Transverse colon (tissue), 4 donors: ENCODE data around the gene FBXO42. TPM values are rescaled to one million over a fixed set of nuclear protein-coding genes. Genes with fewer than 3 reads are reported as not detected.
A peak's percentile ranks its signal among the peaks of the same experiment; 100 is the strongest.

ENCODE experiments used
- DNase-seq: peaks from one replicate; pipeline ENCODE4 v3.0.0-alpha.2; 2019
- H3K27ac ChIP-seq, 4 donors: fragments of 200-600 bp; sonication (generic); 2 replicates each; pipeline ENCODE4 v1.5.1; 2016 to 2018; ENCODE audit warnings: inconsistent platforms in 4 of 4
- H3K27me3 ChIP-seq: fragments of 200-600 bp; sonication (generic); 2 replicates; pipeline ENCODE4 v1.5.1; 2017; ENCODE audit warnings: inconsistent platforms
- H3K36me3 ChIP-seq, 4 donors: fragments of 200-600 bp; sonication (generic); 2 replicates each; pipeline ENCODE4 v1.5.1; 2017 to 2019; ENCODE audit warnings: inconsistent platforms in 4 of 4
- H3K4me1 ChIP-seq, 4 donors: fragments of 200-600 bp; sonication (generic); 2 replicates each; pipeline ENCODE4 v1.5.1; 2017 to 2020; ENCODE audit warnings: inconsistent platforms in 4 of 4
- H3K4me3 ChIP-seq, 4 donors: fragments of 200-600 bp; sonication (generic); 1 replicate in 1 of 4; 2 replicates in 3 of 4; pipeline versions ENCODE4 v1.5.1 to v1.6.1; 2017 to 2019; ENCODE audit warnings: inconsistent platforms in 4 of 4
- H3K9me3 ChIP-seq, 2 donors: fragments of 200-600 bp; sonication (generic); 2 replicates each; pipeline ENCODE4 v1.5.1; 2017 to 2019; ENCODE audit warnings: inconsistent platforms in 2 of 2
- CTCF ChIP-seq, 5 experiments: fragments of 200-600 bp in 3 of 5; fragments of 450-650 bp in 2 of 5; sonication (generic) in 3 of 5; IDR thresholded peaks; 1 replicate in 2 of 5; 2 replicates in 3 of 5; pipeline ENCODE4 v1.5.1; 2016 to 2017; ENCODE audit warnings: antibody characterized with exemption in 5 of 5, inconsistent platforms in 3 of 5, mild to moderate bottlenecking in 2 of 5, moderate library complexity in 1 of 5
- EP300 ChIP-seq: sonication (generic); formaldehyde crosslinking; IDR thresholded peaks from one replicate; pipeline ENCODE4 v1.6.1; 2017; ENCODE audit warnings: antibody characterized with exemption, low read depth
- POLR2A ChIP-seq: fragments of 450-650 bp; IDR thresholded peaks from one replicate; pipeline ENCODE4 v1.6.1; 2016; ENCODE audit warnings: antibody characterized with exemption, mild to moderate bottlenecking, moderate library complexity
- POLR2AphosphoS5 ChIP-seq, 3 donors: sonication (generic); formaldehyde crosslinking; IDR thresholded peaks; one replicate each; pipeline ENCODE4 v1.6.1; 2016; ENCODE audit warnings: antibody characterized with exemption in 3 of 3
- WGBS, 2 donors: methylation state at CpG; one replicate each; pipeline ENCODE4 v1.1.5; 2018; ENCODE audit warnings: low coverage in 1 of 2; 5-methylcytosine and 5-hydroxymethylcytosine counted together
- in situ Hi-C, 4 donors: fragments of 200-750 bp; cut with MboI; loops; one replicate each; pipeline versions ENCODE4 v1.15.0 to v1.15.1; 2017; ENCODE audit warnings: low sequenced_read_pairs in 3 of 4, low pct_ligation_motif_present in 1 of 4, low pct_unique_long_range_greater_than_20kb in 1 of 4
- intact Hi-C: fragments of 100-400 bp; cut with DNase I; formaldehyde crosslinking; loops from one replicate; pipeline ENCODE4 v1.15.1; 2023; ENCODE audit warnings: low total_unique reads
- total RNA-seq, 4 donors: library from RNA; depleted of rRNA; stranded (reverse); fragments of >200 nt; gene quantifications; one replicate each; pipeline ENCODE4 v1.1.0, GENCODE V29; 2016

The FBXO42 gene
- total RNA-seq, 4 donors from 2014 or later: 15.7 to 25.4 (median 18.8) TPM

GRCh38 chr1:16387201-16388188 is 35.2 kb upstream of the FBXO42 start:
- Histone ChIP-seq H3K9me3 (no peaks in the 10 kb centered on the region), H3K36me3 (no peaks in the 10 kb centered on the region), H3K27me3 (no peaks in the 10 kb centered on the region), H3K27ac (peak overlapping the region; percentile 58 to 60 (median 58)), H3K4me1 (peaks cover 14 to 68% (median 43%) of the 10 kb centered on the region in 4 donors), H3K4me3 (peak overlapping the region in 2 of 4 donors; percentile 13 to 35)
- no peak for TF ChIP-seq POLR2A
- TF ChIP-seq POLR2AphosphoS5 (IDR thresholded peaks at IDR 0.05): no peak
- no peak for TF ChIP-seq CTCF (IDR thresholded peaks at IDR 0.05)
- no peak for TF ChIP-seq EP300
- WGBS, 2 donors: 43 to 63% methylated on average over 7 to 14 of the region's 14 CpGs
- DNase-seq: no peak
- intact Hi-C loops (no loop called here), in situ Hi-C loops (no loop called here)

GRCh38 chr1:16386454-16387113 is 34.3 kb upstream of the FBXO42 start:
- H3K9me3 ChIP-seq: no peaks in the 10 kb centered on the region
- 63% methylated on average over 5 of the region's 5 CpGs; no CpG with 5 or more reads in 1 of the 2 donors for WGBS, 2 donors
- peaks cover 13 to 59% (median 34%) of the 10 kb centered on the region in 4 donors for H3K4me1 ChIP-seq
- in situ Hi-C loops: no loop called here
- DNase-seq: no peak
- H3K27ac ChIP-seq: peak overlapping the region; percentile 58 to 60 (median 58)
- TF ChIP-seq CTCF (IDR thresholded peaks at IDR 0.05): no peak
- no peak for TF ChIP-seq POLR2A
- no peak for TF ChIP-seq EP300
- TF ChIP-seq POLR2AphosphoS5 (IDR thresholded peaks at IDR 0.05): no peak
- intact Hi-C loops: no loop called here
- no peak overlapping the region for H3K4me3 ChIP-seq
- H3K36me3 ChIP-seq: no peaks in the 10 kb centered on the region
- no peaks in the 10 kb centered on the region for H3K27me3 ChIP-seq

GRCh38 chr1:16385659-16386453 is 33.6 kb upstream of the FBXO42 start:
- WGBS, 2 donors: 88 to 96% methylated on average over 4 to 9 of the region's 9 CpGs

More at GRCh38 chr1:16385659-16386453, 33.6 kb upstream of the FBXO42 start:
- Histone ChIP-seq H3K4me3 (no peak overlapping the region), H3K36me3 (no peaks in the 10 kb centered on the region), H3K4me1 (peaks cover 12 to 52% (median 33%) of the 10 kb centered on the region in 4 donors), H3K27me3 (no peaks in the 10 kb centered on the region), H3K27ac (peak overlapping the region; percentile 6 to 60 (median 58)), H3K9me3 (no peaks in the 10 kb centered on the region)
- in situ Hi-C loops (no loop called here), intact Hi-C loops (no loop called here)
- no peak for DNase-seq
- TF ChIP-seq POLR2A: no peak
- no peak for TF ChIP-seq CTCF (IDR thresholded peaks at IDR 0.05)
- TF ChIP-seq POLR2AphosphoS5 (IDR thresholded peaks at IDR 0.05): no peak
- TF ChIP-seq EP300: no peak
